ENCODE measurements around the gene CAPN8. TPM values are rescaled to one million over a fixed set of nuclear protein-coding genes. Genes with fewer than 3 reads are reported as not detected.

The CAPN8 gene
- total RNA-seq, 1 donor from 2014 or later = not detected

- DNase-seq (ENCODE audit: low spot score) = no peak
- intact Hi-C loops (cut with DNase I) = no loop called here
Measured at GRCh38 chr1:223513309-223513708, 152.2 kb downstream of the CAPN8 start.

DNA sequence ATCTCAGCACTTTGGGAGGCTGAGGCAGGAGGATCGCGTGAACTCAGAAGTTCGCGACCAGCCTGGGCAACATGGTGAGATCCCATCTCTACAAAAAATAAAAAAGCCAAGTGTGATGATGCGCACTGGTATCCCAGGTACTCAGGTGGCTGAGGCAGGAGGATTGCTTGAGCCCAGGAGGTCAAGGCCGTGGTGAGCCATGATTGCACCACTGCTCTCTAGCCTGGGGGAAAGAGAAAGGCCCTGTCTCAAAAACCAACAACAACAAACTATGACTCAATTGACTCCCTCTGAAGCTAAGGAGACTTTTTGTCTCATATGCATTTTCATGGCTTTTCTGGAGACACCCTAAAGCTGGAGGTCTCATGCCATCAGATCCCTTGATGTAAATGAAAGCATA is 153.4 kb downstream of the CAPN8 start:
- no peak for DNase-seq (ENCODE audit: low spot score)
- intact Hi-C loops (cut with DNase I) = no loop called here

GRCh38 chr1:223508796-223509195 is 156.7 kb downstream of the CAPN8 start:
- intact Hi-C loops (cut with DNase I) = no loop called here
- no peak for DNase-seq (ENCODE audit: low spot score)

GRCh38 chr1:223504741-223505140 is 160.8 kb downstream of the CAPN8 start:
- intact Hi-C loops (cut with DNase I) = no loop called here

DNA sequence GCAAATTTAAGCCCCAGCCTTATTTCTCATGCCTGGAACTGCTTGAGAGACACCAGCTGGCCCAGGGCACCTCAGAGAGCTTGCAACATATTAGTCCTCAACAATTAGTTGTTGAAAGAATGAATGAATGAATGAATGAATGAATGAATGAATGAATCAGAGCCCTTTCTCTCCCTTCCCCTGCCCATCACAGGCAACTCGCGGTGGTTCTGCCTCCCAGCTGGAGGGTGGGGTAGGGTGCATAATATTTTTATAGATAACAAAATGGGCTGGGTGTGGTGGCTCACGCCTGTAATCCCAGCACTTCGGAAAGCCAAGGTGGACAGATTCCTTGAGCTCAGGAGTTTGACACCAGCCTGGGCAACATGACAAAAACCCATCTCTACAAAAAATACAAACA is 162.2 kb downstream of the CAPN8 start:
- no peak for DNase-seq (ENCODE audit: low spot score)
- intact Hi-C loops (cut with DNase I) = no loop called here

More at GRCh38 chr1:223504741-223505140, 160.8 kb downstream of the CAPN8 start:
- DNase-seq (ENCODE audit: low spot score) = no peak

DNA sequence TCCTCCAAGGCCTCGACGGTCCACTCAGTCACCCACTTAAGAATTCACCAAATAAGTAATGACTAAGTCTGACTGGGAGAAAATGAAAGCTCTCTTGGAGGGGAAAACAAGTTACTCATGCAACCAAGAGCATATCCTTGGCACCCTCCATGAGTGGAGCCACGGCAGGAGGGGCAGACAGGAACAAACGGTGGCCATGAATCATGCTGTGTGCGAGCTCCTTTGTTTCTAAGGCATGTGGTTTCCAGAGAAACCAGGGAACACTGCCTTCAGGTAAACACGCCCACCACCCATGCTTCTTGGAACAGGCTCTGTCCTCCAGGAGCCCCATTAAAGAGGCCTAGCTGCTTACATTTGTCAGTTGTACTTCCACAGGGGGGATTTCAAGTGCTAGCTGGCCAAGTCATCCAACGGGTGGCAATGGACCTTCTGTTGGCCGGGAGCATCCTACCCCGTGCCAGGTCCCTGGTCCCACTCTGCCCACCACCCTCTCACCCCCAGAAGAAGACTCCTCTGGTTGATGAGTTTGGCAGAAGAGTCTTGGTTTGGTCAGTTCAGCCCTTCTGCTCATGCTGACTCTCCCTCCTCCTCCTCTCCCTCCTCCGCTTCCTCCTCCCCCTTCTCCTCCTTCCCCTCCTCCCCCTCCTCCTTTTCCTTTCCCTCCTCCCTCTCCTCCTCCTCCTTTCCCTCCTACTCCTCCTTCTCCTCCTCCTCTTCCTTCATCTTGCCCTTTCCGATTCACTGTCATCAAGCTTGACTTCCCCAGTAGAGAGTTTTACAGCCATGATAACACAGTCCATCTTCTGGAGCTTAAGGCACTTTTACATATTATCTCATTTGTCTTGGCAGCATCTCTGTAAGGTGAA is 164.7 kb downstream of the CAPN8 start:
- no peak for DNase-seq (ENCODE audit: low spot score)
- intact Hi-C loops (cut with DNase I) = no loop called here

DNA sequence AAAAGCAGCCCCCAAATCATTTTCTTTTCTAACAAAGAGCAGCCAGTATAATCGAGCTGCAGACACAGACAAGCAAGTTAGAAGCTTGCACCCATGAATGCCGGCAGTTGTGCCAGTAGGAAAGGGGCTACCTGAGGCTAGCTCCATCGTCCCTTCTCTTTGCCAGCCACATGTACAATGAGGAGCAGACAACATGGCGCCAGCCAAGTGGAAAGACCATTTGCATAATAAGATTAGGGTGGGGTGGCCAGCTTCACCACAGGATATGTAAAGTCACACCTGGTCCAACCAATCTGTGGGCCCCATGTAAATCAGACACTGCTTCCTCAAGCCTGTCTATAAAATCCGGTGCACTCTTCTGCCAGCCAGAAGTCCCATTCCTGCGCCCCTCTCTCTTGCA is 168.6 kb downstream of the CAPN8 start:
- intact Hi-C loops (cut with DNase I) = no loop called here

GRCh38 chr1:223494926-223495645 is 170.4 kb downstream of the CAPN8 start:
- intact Hi-C loops (cut with DNase I) = no loop called here
- DNase-seq (ENCODE audit: low spot score) = no peak

More for the DNA sequence above, 168.6 kb downstream of the CAPN8 start:
- DNase-seq (ENCODE audit: low spot score) = peak; percentile 47

GRCh38 chr1:223492044-223492443 is 173.5 kb downstream of the CAPN8 start:
- intact Hi-C loops (cut with DNase I) = no loop called here
- no peak for DNase-seq (ENCODE audit: low spot score)

Other genes starting within 250 kb of the CAPN8 start
- 80.0 TPM for gene CAPN2, start 46.8 kb upstream of the CAPN8 start, total RNA-seq
- 24.9 TPM for gene TP53BP2, start 180.2 kb upstream of the CAPN8 start, total RNA-seq